Activated CD4-positive, alpha-beta memory T cell treated with anti-CD3 and anti-CD28 coated beads for 36 hours (primary cell): ENCODE measurements around the gene PCNT. TPM values are rescaled to one million over a fixed set of nuclear protein-coding genes. Genes with fewer than 3 reads are reported as not detected.
"Not testable (repeated sequence)": the region's sequence is repeated elsewhere in the genome, so short reads cannot be mapped to it uniquely, and the experiment has no call there.

Experiments
- CTCF ChIA-PET: fragments of 350-600 bp; sonication (Branson Sonifier 250); formaldehyde crosslinking; loops from one replicate; lab custom pipeline; 2021; ENCODE audit warnings: antibody characterized with exemption, inconsistent platforms; lab: Charles Lee
- POLR2A ChIA-PET: fragments of 350-600 bp; sonication (Branson Sonifier 250); formaldehyde crosslinking; loops from one replicate; lab custom pipeline; 2021; ENCODE audit warnings: antibody characterized with exemption; lab: Charles Lee
- DNase-seq: peaks from one replicate; pipeline ENCODE4 v3.0.0-alpha.2; 2020
- H3K27ac Mint-ChIP-seq: one replicate; pipeline ENCODE4 v1.8.0; 2021; ENCODE audit warnings: mixed read lengths
- H3K27me3 Mint-ChIP-seq: one replicate; pipeline ENCODE4 v1.8.0; 2021; ENCODE audit warnings: mixed read lengths
- H3K36me3 Mint-ChIP-seq: one replicate; pipeline ENCODE4 v1.8.0; 2021; ENCODE audit warnings: mixed read lengths
- H3K4me1 Mint-ChIP-seq: one replicate; pipeline ENCODE4 v1.8.0; 2021; ENCODE audit warnings: low read depth, mixed read lengths
- H3K4me3 Mint-ChIP-seq: one replicate; pipeline ENCODE4 v1.8.0; 2021; ENCODE audit warnings: mild to moderate bottlenecking, mixed read lengths
- H3K9me3 Mint-ChIP-seq: one replicate; pipeline ENCODE4 v1.8.0; 2021; ENCODE audit warnings: mixed read lengths
- intact Hi-C: fragments of 100-400 bp; cut with micrococcal nuclease; formaldehyde crosslinking; loops from one replicate; pipeline ENCODE4 v1.15.1; 2023
- total RNA-seq, 2 experiments: library from RNA; stranded (reverse); gene quantifications; one replicate each; pipeline ENCODE4 v1.2.3, GENCODE V29; 2021

The PCNT gene
- total RNA-seq, 2 experiments from 2014 or later: 48.5 to 50.6 TPM

GRCh38 chr21:46461909-46462308 is 138.0 kb downstream of the PCNT start:
- CTCF ChIA-PET: no interaction called here

GRCh38 chr21:46465153-46465552 is 141.2 kb downstream of the PCNT start:
- intact Hi-C loops, POLR2A ChIA-PET: not testable (repeated sequence)
- peaks cover 18% of the 10 kb centered on the region for H3K4me1 Mint-ChIP-seq

More at GRCh38 chr21:46461909-46462308, 138.0 kb downstream of the PCNT start:
- Mint-ChIP-seq H3K36me3 (peaks cover 7% of the 10 kb centered on the region), H3K27ac (no peak overlapping the region), H3K4me1 (peaks cover 22% of the 10 kb centered on the region), H3K9me3 (no peaks in the 10 kb centered on the region), H3K4me3 (no peak overlapping the region), H3K27me3 (no peaks in the 10 kb centered on the region)
- POLR2A ChIA-PET: no interaction called here
- DNase-seq: no peak
- intact Hi-C loops: no loop called here

GRCh38 chr21:46465651-46466050 is 141.7 kb downstream of the PCNT start:
- POLR2A ChIA-PET: no interaction called here
- no peak overlapping the region for H3K4me3 Mint-ChIP-seq
- H3K27me3 Mint-ChIP-seq: no peaks in the 10 kb centered on the region
- intact Hi-C loops: no loop called here
- no peak overlapping the region for H3K27ac Mint-ChIP-seq
- peaks cover 1% of the 10 kb centered on the region for H3K36me3 Mint-ChIP-seq
- no peak for DNase-seq
- CTCF ChIA-PET: no interaction called here
- H3K9me3 Mint-ChIP-seq: no peaks in the 10 kb centered on the region
- peaks cover 15% of the 10 kb centered on the region for H3K4me1 Mint-ChIP-seq

More at GRCh38 chr21:46465153-46465552, 141.2 kb downstream of the PCNT start:
- H3K36me3 Mint-ChIP-seq, CTCF ChIA-PET, H3K27me3 Mint-ChIP-seq, H3K27ac Mint-ChIP-seq, DNase-seq, H3K9me3 Mint-ChIP-seq, H3K4me3 Mint-ChIP-seq: not testable (repeated sequence)

- ChIA-PET CTCF (interaction anchor here (1.0 kb wide), 1 partner anchor 62 kb away, joined by 3 read pairs; no protein-coding TSS in a partner anchor), POLR2A (no interaction called here)
- Mint-ChIP-seq H3K4me1 (peaks cover 22% of the 10 kb centered on the region), H3K9me3 (no peaks in the 10 kb centered on the region), H3K36me3 (peaks cover 1% of the 10 kb centered on the region), H3K4me3 (no peak overlapping the region), H3K27ac (no peak overlapping the region), H3K27me3 (no peaks in the 10 kb centered on the region)
- DNase-seq: no peak
- intact Hi-C loops: no loop called here
Measured at GRCh38 chr21:46468108-46468774, 144.3 kb downstream of the PCNT start.

GRCh38 chr21:46469275-46469674 is 145.3 kb downstream of the PCNT start:
- Mint-ChIP-seq H3K36me3 (peaks cover 1% of the 10 kb centered on the region), H3K27me3 (no peaks in the 10 kb centered on the region), H3K4me1 (peaks cover 28% of the 10 kb centered on the region), H3K27ac (no peak overlapping the region), H3K4me3 (no peak overlapping the region), H3K9me3 (no peaks in the 10 kb centered on the region)
- ChIA-PET POLR2A (no interaction called here), CTCF (interaction anchor here (1.0 kb wide), 1 partner anchor 11 kb away, joined by 3 read pairs; no protein-coding TSS in a partner anchor)
- no peak for DNase-seq
- intact Hi-C loops: no loop called here

GRCh38 chr21:46471514-46471913 is 147.6 kb downstream of the PCNT start:
- ChIA-PET POLR2A (interaction anchor here (1.4 kb wide), 1 partner anchor 8 kb away, joined by 3 read pairs; no protein-coding TSS in a partner anchor), CTCF (no interaction called here)
- intact Hi-C loops: no loop called here
- no peaks in the 10 kb centered on the region for H3K9me3 Mint-ChIP-seq
- peaks cover 36% of the 10 kb centered on the region for H3K4me1 Mint-ChIP-seq
- no peak overlapping the region for H3K27ac Mint-ChIP-seq
- H3K4me3 Mint-ChIP-seq: no peak overlapping the region
- peaks cover 2% of the 10 kb centered on the region for H3K36me3 Mint-ChIP-seq
- DNase-seq: no peak
- no peaks in the 10 kb centered on the region for H3K27me3 Mint-ChIP-seq

- CTCF ChIA-PET: no interaction called here
- H3K4me1 Mint-ChIP-seq: peaks cover 36% of the 10 kb centered on the region
- H3K9me3 Mint-ChIP-seq: no peaks in the 10 kb centered on the region
Measured at GRCh38 chr21:46472246-46472645, 148.3 kb downstream of the PCNT start.

GRCh38 chr21:46474382-46474781 is 150.4 kb downstream of the PCNT start:
- Mint-ChIP-seq H3K27me3 (no peaks in the 10 kb centered on the region), H3K9me3 (no peaks in the 10 kb centered on the region), H3K4me3 (no peak overlapping the region), H3K27ac (peak overlapping the region; percentile 5), H3K36me3 (peaks cover 6% of the 10 kb centered on the region), H3K4me1 (peaks cover 28% of the 10 kb centered on the region)
- DNase-seq: no peak
- intact Hi-C loops: no loop called here
- ChIA-PET CTCF (no interaction called here), POLR2A (interaction anchor here (0.7 kb wide), 1 partner anchor 17 kb away, joined by 4 read pairs; no protein-coding TSS in a partner anchor)

More at GRCh38 chr21:46472246-46472645, 148.3 kb downstream of the PCNT start:
- POLR2A ChIA-PET: interaction anchor here (0.6 to 1.4 kb wide), 2 partner anchors 9 to 44 kb away, joined by 3 read pairs; no protein-coding TSS in a partner anchor
- no peak for DNase-seq
- peaks cover 2% of the 10 kb centered on the region for H3K36me3 Mint-ChIP-seq
- H3K4me3 Mint-ChIP-seq: no peak overlapping the region
- H3K27me3 Mint-ChIP-seq: no peaks in the 10 kb centered on the region
- intact Hi-C loops: no loop called here
- H3K27ac Mint-ChIP-seq: no peak overlapping the region

GRCh38 chr21:46475296-46475695 is 151.3 kb downstream of the PCNT start:
- POLR2A ChIA-PET: interaction anchor here (0.7 to 1.0 kb wide), 2 partner anchors 8 to 18 kb away, joined by 4 read pairs; no protein-coding TSS in a partner anchor
- H3K27me3 Mint-ChIP-seq: no peaks in the 10 kb centered on the region
- peaks cover 6% of the 10 kb centered on the region for H3K36me3 Mint-ChIP-seq
- no peaks in the 10 kb centered on the region for H3K9me3 Mint-ChIP-seq
- intact Hi-C loops: no loop called here
- H3K4me3 Mint-ChIP-seq: no peak overlapping the region
- H3K4me1 Mint-ChIP-seq: peaks cover 28% of the 10 kb centered on the region
- CTCF ChIA-PET: no interaction called here
- H3K27ac Mint-ChIP-seq: no peak overlapping the region
- no peak for DNase-seq

- Mint-ChIP-seq H3K27me3 (no peaks in the 10 kb centered on the region), H3K36me3 (peaks cover 6% of the 10 kb centered on the region), H3K9me3 (no peaks in the 10 kb centered on the region), H3K4me3 (no peak overlapping the region), H3K27ac (no peak overlapping the region), H3K4me1 (peaks cover 18% of the 10 kb centered on the region)
- CTCF ChIA-PET: no interaction called here
- intact Hi-C loops: no loop called here
- POLR2A ChIA-PET: interaction anchor here (0.6 kb wide), 1 partner anchor 23 kb away, joined by 3 read pairs; no protein-coding TSS in a partner anchor
- DNase-seq: no peak
Measured at GRCh38 chr21:46477765-46478164, 153.8 kb downstream of the PCNT start.

GRCh38 chr21:46478910-46479309 is 155.0 kb downstream of the PCNT start:
- CTCF ChIA-PET: no interaction called here
- intact Hi-C loops: no loop called here
- POLR2A ChIA-PET: no interaction called here

GRCh38 chr21:46480466-46480865 is 156.5 kb downstream of the PCNT start:
- Mint-ChIP-seq H3K4me3 (no peak overlapping the region), H3K9me3 (no peaks in the 10 kb centered on the region), H3K27me3 (no peaks in the 10 kb centered on the region), H3K27ac (no peak overlapping the region), H3K4me1 (peaks cover 19% of the 10 kb centered on the region), H3K36me3 (peaks cover 9% of the 10 kb centered on the region)
- ChIA-PET CTCF (no interaction called here), POLR2A (no interaction called here)
- intact Hi-C loops: no loop called here
- DNase-seq: no peak

More at GRCh38 chr21:46478910-46479309, 155.0 kb downstream of the PCNT start:
- Mint-ChIP-seq H3K4me3 (no peak overlapping the region), H3K27me3 (no peaks in the 10 kb centered on the region), H3K27ac (no peak overlapping the region), H3K9me3 (no peaks in the 10 kb centered on the region), H3K36me3 (peaks cover 6% of the 10 kb centered on the region), H3K4me1 (peaks cover 27% of the 10 kb centered on the region)
- no peak for DNase-seq
